Peyer's patch (tissue), 4 donors: ENCODE measurements around the gene STXBP5L.

Experiments
- POLR2A ChIP-seq, 2 donors: fragments of 450-650 bp; IDR thresholded peaks; one replicate each; pipeline ENCODE4 v1.5.1; 2017; ENCODE audit warnings: antibody characterized with exemption in 2 of 2, mild to moderate bottlenecking in 2 of 2, moderate library complexity in 2 of 2
- TF ChIP-seq, protein P1 (sequence below), 6 experiments: fragments of 450-650 bp in 4 of 6; fragments of 200-600 bp in 2 of 6; sonication (generic) in 1 of 6; IDR thresholded peaks; one replicate each; pipeline ENCODE4 v1.5.1; 2017 to 2019; ENCODE audit warnings: antibody characterized with exemption in 6 of 6, mild to moderate bottlenecking in 3 of 6, moderate library complexity in 1 of 6

- TF ChIP-seq, protein P1, sequence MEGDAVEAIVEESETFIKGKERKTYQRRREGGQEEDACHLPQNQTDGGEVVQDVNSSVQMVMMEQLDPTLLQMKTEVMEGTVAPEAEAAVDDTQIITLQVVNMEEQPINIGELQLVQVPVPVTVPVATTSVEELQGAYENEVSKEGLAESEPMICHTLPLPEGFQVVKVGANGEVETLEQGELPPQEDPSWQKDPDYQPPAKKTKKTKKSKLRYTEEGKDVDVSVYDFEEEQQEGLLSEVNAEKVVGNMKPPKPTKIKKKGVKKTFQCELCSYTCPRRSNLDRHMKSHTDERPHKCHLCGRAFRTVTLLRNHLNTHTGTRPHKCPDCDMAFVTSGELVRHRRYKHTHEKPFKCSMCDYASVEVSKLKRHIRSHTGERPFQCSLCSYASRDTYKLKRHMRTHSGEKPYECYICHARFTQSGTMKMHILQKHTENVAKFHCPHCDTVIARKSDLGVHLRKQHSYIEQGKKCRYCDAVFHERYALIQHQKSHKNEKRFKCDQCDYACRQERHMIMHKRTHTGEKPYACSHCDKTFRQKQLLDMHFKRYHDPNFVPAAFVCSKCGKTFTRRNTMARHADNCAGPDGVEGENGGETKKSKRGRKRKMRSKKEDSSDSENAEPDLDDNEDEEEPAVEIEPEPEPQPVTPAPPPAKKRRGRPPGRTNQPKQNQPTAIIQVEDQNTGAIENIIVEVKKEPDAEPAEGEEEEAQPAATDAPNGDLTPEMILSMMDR (IDR thresholded peaks at IDR 0.05) = no peak
- no peak for TF ChIP-seq POLR2A (IDR thresholded peaks at IDR 0.05)
These were observed 523.9 kb downstream of the STXBP5L start for GRCh38 chr3:121431726-121432517.
